ENCODE results near the gene NPHP1. TPM values are rescaled to one million over a fixed set of nuclear protein-coding genes. Genes with fewer than 3 reads are reported as not detected.

The NPHP1 gene
- total and polyA plus RNA-seq, 2 of the 4 experiments (the other 2 are of a cell fraction), result 1.8 to 2.5 TPM

GRCh38 chr2:110198016-110198415 lies 6.8 kb downstream of the NPHP1 start:
- Histone ChIP-seq H4K20me1 (ENCODE audit: insufficient read depth, low read length) (no peaks in the 10 kb centered on the region), H2AFZ (replicated peaks; ENCODE audit: low read length, poor library complexity) (no peak overlapping the region), H3K4me1 (ENCODE audit: control insufficient read depth, insufficient read depth, low read length) (no peaks in the 10 kb centered on the region), H2BK15ac (ENCODE audit: low read depth, low read length) (no peak overlapping the region), H3K9me1 (ENCODE audit: insufficient read depth, low read length) (no peaks in the 10 kb centered on the region), H3K27me3 (ENCODE audit: control insufficient read depth, insufficient read depth, low read length) (no peaks in the 10 kb centered on the region), H3K4me3 (ENCODE audit: insufficient read depth, low read depth, low read length) (no peak overlapping the region), H3K4ac (ENCODE audit: low read depth, low read length) (no peak overlapping the region), H4K91ac (ENCODE audit: insufficient read depth, low read depth, low read length) (no peak overlapping the region), H3K9me3 (ENCODE audit: control insufficient read depth, insufficient read depth, low read length) (no peaks in the 10 kb centered on the region), H2BK20ac (ENCODE audit: low read depth, low read length) (no peak overlapping the region), H3K23ac (ENCODE audit: low read depth, low read length) (no peak overlapping the region), H3K18ac (ENCODE audit: low read depth, low read length) (no peak overlapping the region), H3K79me1 (ENCODE audit: low read depth in 1 of 2, low read length in 2 of 2) (no peaks in the 10 kb centered on the region), H2BK5ac (ENCODE audit: low read depth, low read length, poor library complexity, severe bottlenecking) (no peak overlapping the region), H2BK120ac (ENCODE audit: low read depth, low read length) (no peak overlapping the region), H3K4me2 (ENCODE audit: low read depth, low read length) (no peak overlapping the region), H3K56ac (ENCODE audit: extremely low read depth, insufficient read depth, low read length) (no peak overlapping the region), H2AK9ac (replicated peaks; ENCODE audit: low read depth, low read length, poor library complexity) (no peak overlapping the region), H3K14ac (replicated peaks; ENCODE audit: low read depth, low read length) (no peak overlapping the region), H2AK5ac (ENCODE audit: low read depth, low read length) (no peak overlapping the region), H3K27ac (ENCODE audit: insufficient read depth, low read length) (no peak overlapping the region), H3K9ac (ENCODE audit: low read depth, low read length) (no peak overlapping the region), H3K36me3 (ENCODE audit: control insufficient read depth, insufficient read depth, low read length) (no peaks in the 10 kb centered on the region), H4K5ac (ENCODE audit: low read depth, low read length) (no peak overlapping the region), H4K8ac (ENCODE audit: low read depth in 2 of 2, low read length in 2 of 2) (no peak overlapping the region)
- no TSS peak for BruUV-seq (replicated peaks)
- no peak for DNase-seq
- ATAC-seq (ENCODE audit: low read depth), result no peak
- TF ChIP-seq CEBPB (IDR thresholded peaks at IDR 0.05; ENCODE audit: low read depth, low read length), result no peak
- TF ChIP-seq SMC3 (IDR thresholded peaks at IDR 0.05; ENCODE audit: low read depth, low read length), result no peak
- TF ChIP-seq RCOR1 (IDR thresholded peaks at IDR 0.05; ENCODE audit: insufficient replicate concordance, low read length), result no peak
- TF ChIP-seq RAD21 (IDR thresholded peaks at IDR 0.05; ENCODE audit: low read length), result no peak
- no peak for TF ChIP-seq RFX5 (IDR thresholded peaks at IDR 0.05; ENCODE audit: low read depth, low read length)
- no peak for TF ChIP-seq FOS (IDR thresholded peaks at IDR 0.05; ENCODE audit: low read depth, low read length)
- TF ChIP-seq CTCF (conservative IDR thresholded peaks at IDR 0.05; ENCODE audit: low read depth, low read length), result no peak
- no peak for TF ChIP-seq POLR2A (IDR thresholded peaks at IDR 0.05; ENCODE audit: low read depth, low read length)
- TF ChIP-seq MAFK (IDR thresholded peaks at IDR 0.05; ENCODE audit: low read depth, low read length), result no peak
- no peak for TF ChIP-seq NFE2L2 (IDR thresholded peaks at IDR 0.05; ENCODE audit: low read depth, low read length)
- TF ChIP-seq MXI1 (IDR thresholded peaks at IDR 0.05; ENCODE audit: borderline replicate concordance, low read depth, low read length), result no peak
- no peak for TF ChIP-seq BHLHE40 (IDR thresholded peaks at IDR 0.05; ENCODE audit: low read depth, low read length)
- POLR2A ChIA-PET (ENCODE audit: unreplicated experiment), result no interaction called here
- intact Hi-C loops (cut with micrococcal nuclease) (no loop called here), in situ Hi-C loops (cut with MboI; ENCODE audit: low sequenced_read_pairs) (no loop called here), dilution Hi-C loops (cut with HindIII; ENCODE audit: low sequenced_read_pairs, unreplicated experiment) (no loop called here)
- WGBS, 2 experiments (ENCODE audit: extremely low coverage in 2 of 2, insufficient read length in 1 of 2), result 100% methylated on average over 1 of the region's 3 CpGs; no CpG with 5 or more reads in 1 of the 2 experiments
- CTCF ChIA-PET, result no interaction called here
